Left lobe of liver (tissue), 1 donor: ENCODE measurements around the gene COX6B2. TPM values are rescaled to one million over a fixed set of nuclear protein-coding genes. Genes with fewer than 3 reads are reported as not detected.

ENCODE experiments used
- total RNA-seq: library from RNA; stranded (reverse); gene quantifications from one replicate; pipeline ENCODE4 v1.2.1, GENCODE V29; 2021
- donor health status: DM: no; HTN: yes; CAD: no.

Gene COX6B2
- total RNA-seq, 1 donor from 2014 or later, result not detected

Other genes starting within 250 kb of the COX6B2 start
- 46.5 TPM for gene PPP1R12C, start 237.1 kb downstream of the COX6B2 start, total RNA-seq
- gene TNNT1, start 205.5 kb downstream of the COX6B2 start, total RNA-seq, result 0.18 TPM
- not detected for gene TNNI3, start 197.0 kb downstream of the COX6B2 start, total RNA-seq
- gene DNAAF3, start 188.1 kb downstream of the COX6B2 start, total RNA-seq, result 0.63 TPM
- 0.20 TPM for gene SYT5, start 174.4 kb downstream of the COX6B2 start, total RNA-seq
- gene PTPRH, start 145.2 kb downstream of the COX6B2 start, total RNA-seq, result 6.3 TPM
- 15.5 TPM for gene TMEM86B, start 126.0 kb downstream of the COX6B2 start, total RNA-seq
- 30.3 TPM for gene PPP6R1, start 95.7 kb downstream of the COX6B2 start, total RNA-seq
- gene HSPBP1, start 74.6 kb downstream of the COX6B2 start, total RNA-seq, result 15.7 TPM
- gene BRSK1, start 70.7 kb downstream of the COX6B2 start, total RNA-seq, result 0.55 TPM
- gene TMEM150B, start 29.4 kb downstream of the COX6B2 start, total RNA-seq, result 1.2 TPM
- gene KMT5C, start 14.8 kb downstream of the COX6B2 start, total RNA-seq, result 4.5 TPM
- not detected for gene GARIN5B, start 8.5 kb upstream of the COX6B2 start, total RNA-seq
- not detected for gene IL11, start 15.7 kb upstream of the COX6B2 start, total RNA-seq
- gene TMEM190, start 22.1 kb upstream of the COX6B2 start, total RNA-seq, result not detected
- gene TMEM238, start 29.6 kb upstream of the COX6B2 start, total RNA-seq, result 26.6 TPM
- gene RPL28, start 31.2 kb upstream of the COX6B2 start, total RNA-seq, result 515 TPM
- 5.6 TPM for gene UBE2S, start 53.1 kb upstream of the COX6B2 start, total RNA-seq
- gene SHISA7, start 88.6 kb upstream of the COX6B2 start, total RNA-seq, result not detected
- 105 TPM for gene ISOC2, start 106.9 kb upstream of the COX6B2 start, total RNA-seq
- not detected for gene C19orf85, start 110.0 kb upstream of the COX6B2 start, total RNA-seq
- gene ZNF628, start 121.9 kb upstream of the COX6B2 start, total RNA-seq, result 5.3 TPM
- gene NAT14, start 130.5 kb upstream of the COX6B2 start, total RNA-seq, result 4.6 TPM
- gene SSC5D, start 133.7 kb upstream of the COX6B2 start, total RNA-seq, result 0.81 TPM
- gene SBK2, start 182.4 kb upstream of the COX6B2 start, total RNA-seq, result not detected
- gene SBK3, start 190.8 kb upstream of the COX6B2 start, total RNA-seq, result not detected
- 4.5 TPM for gene ZNF579, start 226.1 kb upstream of the COX6B2 start, total RNA-seq
- gene FIZ1, start 244.8 kb upstream of the COX6B2 start, total RNA-seq, result 6.7 TPM
- 13.2 TPM for gene ZNF524, start 245.6 kb upstream of the COX6B2 start, total RNA-seq